Activated T-helper 2 cell treated with anti-CD3 and anti-CD28 coated beads, Interferon-gamma antibody, Interleukin-2, Interleukin-4, amounts not matched to agents 10 μg/mL and 5 μg/mL and 100 μg/mL, durations not matched to agents 14 hours and 24 hours and 36 hours (primary cell): ENCODE results near the gene ABHD10. TPM values are rescaled to one million over a fixed set of nuclear protein-coding genes. Genes with fewer than 3 reads are reported as not detected.
A peak's percentile ranks its signal among the peaks of the same experiment; 100 is the strongest.

Source experiments
- DNase-seq: peaks from one replicate; pipeline ENCODE4 v3.0.0; 2021; ENCODE audit warnings: low spot score
- H3K27ac Mint-ChIP-seq: one replicate; pipeline ENCODE4 v1.8.0; 2021; ENCODE audit warnings: mixed read lengths
- H3K27me3 Mint-ChIP-seq: one replicate; pipeline ENCODE4 v1.8.0; 2021; ENCODE audit warnings: low read depth, mixed read lengths
- H3K36me3 Mint-ChIP-seq: one replicate; pipeline ENCODE4 v1.8.0; 2021; ENCODE audit warnings: low read depth, mixed read lengths
- H3K4me1 Mint-ChIP-seq: one replicate; pipeline ENCODE4 v1.8.0; 2021; ENCODE audit warnings: low read depth, mixed read lengths
- H3K4me3 Mint-ChIP-seq: one replicate; pipeline ENCODE4 v1.8.0; 2021; ENCODE audit warnings: low read depth, mild to moderate bottlenecking, moderate library complexity, mixed read lengths
- H3K9me3 Mint-ChIP-seq: one replicate; pipeline ENCODE4 v1.8.0; 2021; ENCODE audit warnings: mixed read lengths
- intact Hi-C: fragments of 100-400 bp; cut with micrococcal nuclease; formaldehyde crosslinking; loops from one replicate; pipeline ENCODE4 v1.15.1; 2023
- total RNA-seq: library from RNA; stranded (reverse); gene quantifications from 2 replicates; pipeline ENCODE4 v1.2.3, GENCODE V29; 2022

Gene ABHD10
- total RNA-seq, 1 donor from 2014 or later, result 46.9 TPM

DNA sequence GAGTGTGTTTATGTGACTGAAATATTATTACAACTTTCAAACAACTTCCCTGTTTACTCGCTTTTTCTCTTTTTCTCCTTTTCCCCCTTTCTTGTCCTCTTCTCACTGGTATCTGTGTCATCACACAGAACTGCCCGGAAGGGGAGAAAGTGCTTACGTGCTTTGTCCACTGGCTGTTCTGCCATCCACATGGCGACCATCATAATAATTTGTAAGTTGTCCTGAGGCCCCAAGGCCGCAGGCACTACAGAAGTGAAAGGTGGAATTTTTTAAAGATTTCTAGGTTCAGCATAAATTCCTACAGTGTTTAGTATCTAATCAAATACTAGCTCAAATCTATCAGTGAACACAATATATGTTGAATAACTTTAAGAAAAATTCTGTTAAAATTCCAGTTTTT, 26.7 kb upstream of the ABHD10 start:
- intact Hi-C loops, result no loop called here

DNA sequence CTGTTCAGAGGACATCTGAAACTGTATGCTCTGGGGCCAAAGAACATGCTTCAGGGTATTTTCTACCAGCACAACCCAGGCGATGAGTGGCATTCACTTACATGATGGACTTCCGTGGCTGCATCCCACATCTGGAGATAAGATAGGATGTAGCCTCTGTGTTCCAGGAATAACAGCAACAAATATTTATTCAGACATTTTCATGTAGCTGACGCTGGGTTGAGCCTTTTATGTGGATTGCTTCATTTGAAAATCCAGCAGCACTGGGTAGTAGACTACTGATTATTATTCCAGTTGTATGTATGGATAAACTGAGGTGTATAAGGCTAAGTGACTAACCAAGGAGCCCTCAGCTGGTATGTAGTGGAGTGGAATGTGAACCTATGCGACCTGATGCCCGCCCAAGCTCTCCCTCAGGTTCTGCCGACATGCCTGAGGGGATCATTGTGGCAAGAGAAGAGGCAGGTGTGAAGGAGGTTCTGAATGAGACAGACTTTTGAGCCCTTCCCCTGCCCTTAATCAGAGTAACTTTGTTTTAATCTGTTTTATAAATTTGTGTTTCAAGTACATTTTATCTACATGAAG, 25.9 kb upstream of the ABHD10 start:
- H3K27ac Mint-ChIP-seq, result no peak overlapping the region
- H3K27me3 Mint-ChIP-seq, result peaks cover 29% of the 10 kb centered on the region
- no peaks in the 10 kb centered on the region for H3K9me3 Mint-ChIP-seq
- intact Hi-C loops, result no loop called here
- no peaks in the 10 kb centered on the region for H3K36me3 Mint-ChIP-seq
- H3K4me3 Mint-ChIP-seq, result no peak overlapping the region
- DNase-seq, result no peak
- H3K4me1 Mint-ChIP-seq, result peaks cover 2% of the 10 kb centered on the region

More for the DNA sequence above, 26.7 kb upstream of the ABHD10 start:
- DNase-seq, result no peak
- H3K36me3 Mint-ChIP-seq, result no peaks in the 10 kb centered on the region
- no peaks in the 10 kb centered on the region for H3K4me1 Mint-ChIP-seq
- H3K4me3 Mint-ChIP-seq, result no peak overlapping the region
- peaks cover 28% of the 10 kb centered on the region for H3K27me3 Mint-ChIP-seq
- H3K27ac Mint-ChIP-seq, result no peak overlapping the region
- no peaks in the 10 kb centered on the region for H3K9me3 Mint-ChIP-seq

DNA sequence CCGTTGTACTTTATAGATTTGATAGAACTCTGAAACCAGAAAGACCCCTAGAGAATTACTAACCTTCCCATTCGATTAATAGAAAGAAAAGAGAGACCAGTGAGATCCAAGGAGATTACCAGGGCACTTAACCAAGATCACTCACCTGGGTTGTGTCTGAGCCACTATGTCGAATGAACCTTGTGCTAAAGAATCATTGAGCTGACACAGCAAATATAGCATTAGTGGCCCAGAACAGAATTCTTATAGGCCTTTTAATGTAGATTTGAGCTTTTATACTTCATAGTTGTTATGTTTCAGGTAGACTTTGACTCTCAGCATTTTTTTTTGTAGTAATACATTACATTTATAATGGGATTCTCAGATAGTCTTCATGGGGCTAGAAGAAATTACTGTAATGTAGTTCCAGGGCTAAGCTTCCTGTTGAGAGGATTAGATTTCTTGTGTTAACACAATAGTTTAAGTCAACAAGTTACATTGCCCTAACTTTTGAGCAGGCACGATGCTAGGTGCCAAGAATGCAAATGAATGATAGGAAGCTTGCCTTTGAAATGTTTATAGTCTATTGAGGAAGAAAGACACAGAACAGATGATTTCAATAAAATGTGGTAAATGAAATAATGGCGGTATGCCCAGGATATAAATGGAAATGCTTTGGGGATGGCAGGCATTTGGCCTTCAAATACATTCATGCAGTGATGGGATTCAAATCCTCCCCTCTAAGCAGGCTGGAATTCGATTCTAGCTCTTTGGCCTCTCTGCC, 24.4 kb upstream of the ABHD10 start:
- Mint-ChIP-seq H3K4me1 (peaks cover 2% of the 10 kb centered on the region), H3K36me3 (no peaks in the 10 kb centered on the region), H3K27me3 (peaks cover 23% of the 10 kb centered on the region), H3K9me3 (no peaks in the 10 kb centered on the region), H3K27ac (no peak overlapping the region), H3K4me3 (no peak overlapping the region)
- no peak for DNase-seq
- intact Hi-C loops, result no loop called here

DNA sequence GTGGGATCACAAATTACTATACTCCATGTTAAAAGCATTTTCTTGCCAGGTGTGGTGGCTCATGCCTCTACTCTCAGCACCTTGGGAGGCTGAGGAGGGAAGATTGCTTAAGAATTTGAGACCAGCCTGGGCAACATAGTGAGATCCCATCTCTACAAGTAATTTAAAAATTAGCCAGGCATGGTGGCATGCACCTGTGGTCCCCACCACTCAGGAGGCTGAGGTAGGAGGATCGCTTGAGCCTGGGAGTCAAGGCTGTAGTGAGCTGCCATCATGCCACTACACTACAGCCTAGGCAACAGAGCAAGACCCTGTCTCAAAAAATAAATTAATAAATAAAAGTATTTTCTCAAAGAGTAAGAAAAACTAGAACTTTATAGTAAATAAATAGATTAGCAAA, 22.9 kb upstream of the ABHD10 start:
- peaks cover 13% of the 10 kb centered on the region for H3K27me3 Mint-ChIP-seq
- intact Hi-C loops, result no loop called here

DNA sequence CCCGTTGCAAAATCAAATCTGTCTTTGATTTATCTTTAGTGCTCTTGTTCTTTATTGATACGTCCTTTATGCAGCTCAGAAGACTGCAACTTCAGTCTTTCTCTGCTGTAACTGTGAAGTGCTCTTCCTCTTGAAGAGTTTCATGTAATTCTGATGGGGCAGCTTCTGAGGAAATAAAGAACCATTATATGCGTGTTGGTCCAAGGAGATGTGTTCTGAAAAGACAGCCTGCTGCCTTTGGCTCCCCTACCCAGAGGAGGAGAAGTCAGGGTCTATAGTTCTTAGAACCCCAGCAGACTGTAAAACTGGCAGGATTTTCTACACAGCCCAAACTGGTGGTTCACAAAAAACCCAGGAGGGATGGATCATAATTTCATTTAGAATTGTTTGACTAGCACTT, 22.4 kb upstream of the ABHD10 start:
- no peaks in the 10 kb centered on the region for H3K36me3 Mint-ChIP-seq
- peaks cover 2% of the 10 kb centered on the region for H3K4me1 Mint-ChIP-seq
- H3K9me3 Mint-ChIP-seq, result no peaks in the 10 kb centered on the region
- no peak overlapping the region for H3K4me3 Mint-ChIP-seq
- intact Hi-C loops, result no loop called here
- no peak overlapping the region for H3K27ac Mint-ChIP-seq
- peaks cover 10% of the 10 kb centered on the region for H3K27me3 Mint-ChIP-seq
- no peak for DNase-seq

More for the DNA sequence above, 22.9 kb upstream of the ABHD10 start:
- H3K27ac Mint-ChIP-seq, result no peak overlapping the region
- peaks cover 2% of the 10 kb centered on the region for H3K4me1 Mint-ChIP-seq
- DNase-seq, result no peak
- H3K4me3 Mint-ChIP-seq, result no peak overlapping the region
- no peaks in the 10 kb centered on the region for H3K36me3 Mint-ChIP-seq
- no peaks in the 10 kb centered on the region for H3K9me3 Mint-ChIP-seq

DNA sequence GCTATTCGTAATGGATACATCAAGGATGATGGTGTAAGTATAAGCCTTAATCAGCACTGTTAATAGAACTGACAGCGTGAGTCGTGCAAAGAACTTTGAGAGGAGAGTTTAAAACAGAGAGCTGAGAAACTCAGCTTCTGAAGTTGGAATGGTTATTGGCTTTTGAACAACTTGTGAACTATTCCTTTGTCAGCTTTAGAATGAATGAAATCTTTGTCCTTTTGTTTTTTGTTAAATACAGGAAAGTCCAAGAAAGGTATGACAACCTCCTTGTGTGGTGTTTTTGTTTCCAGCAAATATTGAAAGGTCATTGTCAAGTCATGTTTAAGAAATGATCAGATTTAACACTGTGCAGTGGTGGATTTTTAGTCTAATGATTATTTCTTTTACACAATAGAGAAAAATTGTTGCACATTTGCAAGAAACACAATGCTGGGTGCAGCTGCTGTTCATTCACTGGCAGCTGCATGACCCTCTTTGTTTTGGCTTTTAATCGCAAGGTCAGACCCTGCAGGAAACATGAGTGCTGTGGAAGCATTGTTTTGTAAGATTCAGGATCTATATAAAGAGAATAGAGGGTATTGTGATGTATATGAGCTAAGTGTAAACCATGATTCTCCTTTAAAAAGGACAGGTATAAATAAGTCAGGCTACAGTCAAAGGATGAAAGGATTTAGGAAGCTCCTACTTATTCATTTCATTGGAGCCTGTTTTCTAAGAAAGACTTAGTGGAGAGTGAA, 21.7 kb upstream of the ABHD10 start:
- peaks cover 2% of the 10 kb centered on the region for H3K4me1 Mint-ChIP-seq
- H3K27ac Mint-ChIP-seq, result no peak overlapping the region
- H3K27me3 Mint-ChIP-seq, result peaks cover 7% of the 10 kb centered on the region
- no peak overlapping the region for H3K4me3 Mint-ChIP-seq
- no peaks in the 10 kb centered on the region for H3K36me3 Mint-ChIP-seq
- intact Hi-C loops, result no loop called here
- no peak for DNase-seq
- no peaks in the 10 kb centered on the region for H3K9me3 Mint-ChIP-seq

DNA sequence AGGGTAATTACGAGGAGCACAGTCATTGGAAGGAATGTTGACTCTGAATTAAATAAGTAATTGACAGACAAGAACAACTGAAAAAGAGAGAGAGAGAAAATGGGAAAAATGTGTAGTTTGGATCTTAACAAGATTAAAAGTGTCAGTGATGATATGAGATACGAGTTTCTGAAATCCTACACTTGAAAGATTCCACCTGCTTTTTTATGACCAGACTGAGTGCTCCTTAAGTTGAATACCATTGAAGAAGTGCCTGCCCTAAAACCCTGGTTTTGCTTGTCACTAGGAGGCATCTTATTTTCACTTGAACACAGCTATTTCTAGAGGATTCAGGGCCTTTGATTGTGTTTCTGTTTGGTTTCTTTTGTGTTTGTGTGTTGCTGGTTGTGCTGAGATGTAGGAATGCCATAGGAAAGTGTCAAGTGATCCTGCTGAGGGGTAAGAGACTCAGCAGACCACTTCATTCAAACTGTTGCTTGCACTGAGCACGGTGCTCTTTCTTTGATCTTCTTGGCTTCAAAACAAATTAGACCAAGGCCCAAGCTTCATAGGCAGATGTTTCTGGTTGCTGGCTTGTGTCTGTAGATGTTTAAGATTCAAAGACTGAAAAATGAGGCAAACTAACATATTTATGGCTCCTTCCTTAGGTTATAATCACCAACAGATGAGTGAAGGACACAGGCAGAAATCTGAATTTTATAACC, 17.2 kb upstream of the ABHD10 start:
- peaks cover 13% of the 10 kb centered on the region for H3K4me1 Mint-ChIP-seq
- no peak overlapping the region for H3K27ac Mint-ChIP-seq

DNA sequence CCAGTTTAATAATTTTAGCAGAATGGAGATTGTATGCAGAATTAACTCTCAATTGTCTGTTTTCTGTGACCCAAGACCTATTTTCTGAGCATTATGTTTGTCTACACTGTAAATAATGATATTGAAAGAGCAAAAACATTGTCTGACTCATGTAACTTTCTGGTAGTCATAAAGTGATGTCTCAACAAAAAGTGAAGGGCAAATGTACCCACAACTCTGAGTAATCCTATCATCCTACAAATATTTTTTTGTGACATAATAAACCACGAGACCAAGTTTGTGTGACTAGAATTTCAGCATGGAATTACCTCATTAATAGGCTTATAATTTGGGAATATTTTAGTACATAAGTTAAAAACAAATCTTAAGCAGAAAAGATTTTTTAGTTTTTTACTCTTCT, 15.4 kb upstream of the ABHD10 start:
- Mint-ChIP-seq H3K27me3 (no peaks in the 10 kb centered on the region), H3K36me3 (no peaks in the 10 kb centered on the region), H3K27ac (no peak overlapping the region), H3K4me3 (no peak overlapping the region), H3K9me3 (no peaks in the 10 kb centered on the region), H3K4me1 (peaks cover 17% of the 10 kb centered on the region)
- no peak for DNase-seq
- intact Hi-C loops, result no loop called here

More for the DNA sequence above, 17.2 kb upstream of the ABHD10 start:
- Mint-ChIP-seq H3K36me3 (no peaks in the 10 kb centered on the region), H3K4me3 (no peak overlapping the region), H3K9me3 (no peaks in the 10 kb centered on the region), H3K27me3 (peaks cover 7% of the 10 kb centered on the region)
- DNase-seq, result no peak
- intact Hi-C loops, result no loop called here

DNA sequence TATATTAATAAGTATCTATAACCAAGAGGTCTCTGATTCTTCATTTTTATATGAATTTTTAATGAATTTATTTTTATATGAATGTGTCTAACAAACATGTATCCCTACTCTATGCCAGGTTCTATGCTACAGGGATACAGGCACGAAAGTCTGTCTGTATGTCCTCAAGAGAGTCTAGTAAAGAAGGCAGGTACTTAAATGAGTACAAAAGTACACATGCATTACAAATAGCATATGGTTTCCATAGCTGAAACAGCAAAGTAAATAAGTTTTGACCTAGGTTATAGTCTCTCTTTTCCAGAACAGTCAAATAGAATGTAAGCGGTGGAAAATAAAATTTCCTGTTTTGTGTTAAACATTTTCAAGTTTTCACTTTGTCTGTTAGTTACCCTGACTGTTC, 13.3 kb upstream of the ABHD10 start:
- Mint-ChIP-seq H3K36me3 (no peaks in the 10 kb centered on the region), H3K27me3 (peaks cover 6% of the 10 kb centered on the region), H3K9me3 (no peaks in the 10 kb centered on the region), H3K4me1 (peaks cover 17% of the 10 kb centered on the region), H3K4me3 (no peak overlapping the region), H3K27ac (no peak overlapping the region)
- DNase-seq, result no peak
- intact Hi-C loops, result loop anchor here (5.0 kb wide), 1 partner anchor 103 kb away; no protein-coding TSS in a partner anchor

DNA sequence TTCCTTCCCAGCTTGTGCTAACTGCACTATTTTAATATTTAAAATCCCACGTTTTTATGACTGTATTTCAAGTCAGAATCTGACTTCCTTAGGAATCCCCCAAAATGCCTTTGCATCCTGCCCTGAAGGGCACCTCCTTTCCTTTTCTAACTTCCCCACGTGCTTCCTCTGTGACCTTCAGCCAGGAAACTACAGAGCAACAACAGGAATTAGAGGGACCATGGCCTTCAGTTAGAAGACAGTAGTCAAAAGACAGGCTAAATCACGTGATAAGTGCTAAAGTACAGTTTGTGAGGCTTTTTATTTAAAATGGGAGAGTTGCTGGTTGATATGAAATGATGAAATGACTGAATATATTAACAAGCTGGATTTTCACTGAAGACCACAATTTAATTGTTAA, 11.8 kb upstream of the ABHD10 start:
- Mint-ChIP-seq H3K4me3 (no peak overlapping the region), H3K36me3 (no peaks in the 10 kb centered on the region), H3K27me3 (peaks cover 6% of the 10 kb centered on the region), H3K4me1 (peaks cover 17% of the 10 kb centered on the region), H3K27ac (no peak overlapping the region), H3K9me3 (no peaks in the 10 kb centered on the region)
- no peak for DNase-seq
- intact Hi-C loops, result loop anchor here (1.0 to 5.0 kb wide), 6 partner anchors 46 to 388 kb away; no protein-coding TSS in a partner anchor

DNA sequence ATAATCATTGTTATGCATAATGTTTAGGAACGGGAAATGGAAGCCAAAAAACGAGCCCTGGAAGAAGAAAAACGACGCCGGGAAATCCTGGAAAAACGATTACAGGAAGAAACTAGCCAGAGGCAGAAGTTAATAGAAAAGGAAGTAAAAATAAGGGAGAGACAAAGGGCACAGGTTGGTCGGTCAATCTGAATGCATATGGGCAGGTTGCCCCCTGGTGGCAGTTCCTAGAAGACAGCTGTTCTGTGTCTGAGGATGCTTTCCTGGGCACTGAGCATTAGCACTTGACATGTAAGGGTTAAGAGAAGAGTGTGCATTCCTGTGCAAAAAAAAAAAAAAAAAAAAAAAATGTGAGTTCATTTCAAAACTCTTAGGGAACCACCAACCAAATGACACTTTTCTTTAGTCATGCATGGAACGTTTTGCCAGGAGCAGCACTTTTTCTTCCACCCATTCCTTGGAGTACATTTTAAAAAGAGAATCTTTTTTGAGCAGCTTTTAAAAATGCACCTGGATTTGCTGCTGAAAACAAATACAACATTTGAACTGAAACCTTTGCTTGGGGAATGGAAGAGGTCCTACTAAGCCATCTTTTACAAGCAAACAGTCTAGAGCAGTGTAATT, 11.1 kb upstream of the ABHD10 start:
- no peaks in the 10 kb centered on the region for H3K9me3 Mint-ChIP-seq
- no peak overlapping the region for H3K4me3 Mint-ChIP-seq

More for the DNA sequence above, 11.1 kb upstream of the ABHD10 start:
- intact Hi-C loops, result loop anchor here (1.0 to 5.0 kb wide), 6 partner anchors 46 to 389 kb away; no protein-coding TSS in a partner anchor
- DNase-seq, result peak; percentile 67
- Mint-ChIP-seq H3K27me3 (peaks cover 6% of the 10 kb centered on the region), H3K4me1 (peaks cover 17% of the 10 kb centered on the region), H3K27ac (no peak overlapping the region), H3K36me3 (no peaks in the 10 kb centered on the region)
